ENCODE measurements around the gene NUCB2. TPM values are rescaled to one million over a fixed set of nuclear protein-coding genes. Genes with fewer than 3 reads are reported as not detected.
"Not testable (repeated sequence)": the region's sequence is repeated elsewhere in the genome, so short reads cannot be mapped to it uniquely, and the experiment has no call there.

The NUCB2 gene
- polyA plus RNA-seq: 100 to 1,000 TPM; 157 to 180 (median 169) TPM

GRCh38 chr11:17276236-17277023 is at the start of gene NUCB2:
TSS of gene NUCB2 (plus strand) at chr11:17276739. CDS start at chr11:17295324, 18,585 bp downstream.
- Mint-ChIP-seq H3K27ac (peak within 1 kb of the TSS; percentile 58 to 95 (median 82)), H3K4me1 (peaks cover 33 to 35% of the 10 kb centered on the region in 2 donors), H3K4me3 (peak within 1 kb of the TSS; percentile 75 to 96 (median 83)), H3K9me3 (no peaks in the 10 kb centered on the region), H3K36me3 (peaks cover 0 to 2% (median 2%) of the 10 kb centered on the region in 3 donors), H3K27me3 (ENCODE audit: low read depth in 3 of 3) (peaks cover 4 to 14% (median 11%) of the 10 kb centered on the region in 3 donors)
- DNase-seq: peak; percentile 93 to 94 (median 94)

- H3K36me3 Mint-ChIP-seq: not testable (repeated sequence)
Measured at GRCh38 chr11:17228186-17228925, 48.2 kb upstream of the NUCB2 start.

DNA sequence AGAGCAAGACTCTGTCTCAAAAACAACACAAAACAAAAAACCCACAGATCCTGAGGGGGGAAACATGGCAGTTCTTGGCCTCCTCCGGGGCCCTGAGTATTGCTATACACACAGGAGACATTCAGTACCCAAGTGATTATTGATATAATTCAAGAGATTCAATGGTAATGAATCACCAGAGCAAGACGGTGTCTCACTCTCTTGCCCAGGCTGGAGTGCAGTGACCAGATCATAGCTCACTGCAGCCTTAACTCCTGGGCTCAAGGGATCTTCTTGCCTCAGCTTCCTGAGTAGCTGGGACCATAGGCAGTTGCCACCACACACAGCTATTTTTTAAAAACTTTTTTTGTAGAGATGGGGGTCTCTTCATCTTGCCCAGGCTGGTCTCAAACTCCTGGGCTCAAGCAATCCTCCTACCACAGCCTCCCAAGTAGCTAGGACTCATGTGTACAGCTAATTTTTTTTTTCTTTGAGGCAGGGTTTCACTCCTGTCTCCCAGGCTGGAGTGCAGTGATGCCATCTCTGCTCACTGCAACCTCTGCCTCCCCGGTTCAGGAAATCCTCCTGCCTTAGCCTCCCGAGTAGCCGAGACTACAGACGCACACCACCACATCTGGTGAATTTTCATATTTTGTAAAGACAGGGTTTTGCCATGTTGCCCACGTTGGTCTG is 46.9 kb upstream of the NUCB2 start:
- no peaks in the 10 kb centered on the region for H3K36me3 Mint-ChIP-seq
- peaks cover 0 to 2% (median 1%) of the 10 kb centered on the region in 3 donors for H3K27me3 Mint-ChIP-seq (ENCODE audit: low read depth in 3 of 3)
- peak overlapping the region in 2 of 6 donors; percentile 0 to 38 for H3K27ac Mint-ChIP-seq
- H3K4me1 Mint-ChIP-seq: peaks cover 11 to 21% of the 10 kb centered on the region in 2 donors
- H3K4me3 Mint-ChIP-seq: no peak overlapping the region
- no peak for DNase-seq
- H3K9me3 Mint-ChIP-seq: peaks cover 0 to 1% (median 0%) of the 10 kb centered on the region in 6 donors

More at GRCh38 chr11:17228186-17228925, 48.2 kb upstream of the NUCB2 start:
- H3K9me3 Mint-ChIP-seq; H3K27ac Mint-ChIP-seq; H3K27me3 Mint-ChIP-seq (ENCODE audit: low read depth in 3 of 3); DNase-seq; H3K4me3 Mint-ChIP-seq: not testable (repeated sequence)
- peaks cover 11 to 21% of the 10 kb centered on the region in 2 donors for H3K4me1 Mint-ChIP-seq

DNA sequence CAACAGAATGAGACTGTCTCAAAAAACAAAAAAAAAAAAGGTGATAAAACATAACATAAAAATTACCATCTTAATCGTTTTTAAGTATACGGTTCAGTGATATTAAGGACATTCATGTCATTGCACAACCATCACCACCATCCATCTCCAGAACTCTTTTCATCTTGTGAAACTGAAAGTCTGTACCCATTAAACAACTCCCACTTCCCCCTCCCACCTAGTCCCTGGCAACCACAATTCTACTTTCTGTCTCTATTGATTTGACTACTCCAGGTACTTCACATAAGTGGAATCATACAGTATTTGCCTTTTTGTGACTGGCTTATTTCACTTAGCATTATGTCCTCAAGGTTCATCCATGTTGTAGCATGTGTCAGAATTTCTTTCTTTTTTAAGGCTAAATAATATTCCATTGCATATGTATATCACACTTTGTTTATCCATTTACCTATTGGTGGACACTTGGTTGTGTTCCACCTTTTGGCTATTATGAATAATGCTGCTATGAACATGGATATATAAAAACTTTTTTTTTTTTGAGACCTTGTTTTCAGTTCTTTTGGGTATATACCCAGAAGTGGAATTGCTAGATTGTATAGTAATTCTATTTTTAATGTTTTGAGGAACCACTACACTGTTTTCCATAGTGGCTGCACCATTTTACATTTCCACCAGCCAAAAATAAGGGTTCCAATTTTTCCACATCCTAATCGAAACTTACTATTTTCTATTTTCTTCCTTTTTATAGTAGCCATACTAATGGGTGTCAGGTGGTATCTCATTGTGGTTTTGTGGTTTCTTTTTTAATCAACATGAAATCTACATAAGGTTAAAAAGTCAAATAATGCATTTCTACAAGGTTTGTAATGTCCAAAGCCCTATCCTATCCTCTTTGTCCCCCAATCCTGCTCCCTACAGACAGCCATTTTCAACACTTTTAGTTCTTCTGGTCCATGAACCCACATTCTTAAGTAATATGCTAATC is 45.4 kb upstream of the NUCB2 start:
- Mint-ChIP-seq H3K36me3 (no peaks in the 10 kb centered on the region), H3K9me3 (peaks cover 0 to 1% (median 0%) of the 10 kb centered on the region in 6 donors), H3K4me3 (peak overlapping the region in 3 of 5 donors; percentile 36 to 46 (median 44)), H3K27ac (peak overlapping the region in 1 of 6 donors; percentile 20), H3K4me1 (peaks cover 11 to 21% of the 10 kb centered on the region in 2 donors), H3K27me3 (ENCODE audit: low read depth in 3 of 3) (peaks cover 0 to 2% (median 1%) of the 10 kb centered on the region in 3 donors)
- DNase-seq: peak; percentile 23 to 27 (median 23)

- Mint-ChIP-seq H3K9me3 (peaks cover 0 to 1% (median 0%) of the 10 kb centered on the region in 6 donors), H3K4me1 (peaks cover 11 to 21% of the 10 kb centered on the region in 2 donors), H3K27me3 (ENCODE audit: low read depth in 3 of 3) (peaks cover 0 to 2% (median 0%) of the 10 kb centered on the region in 3 donors), H3K4me3 (no peak overlapping the region), H3K27ac (no peak overlapping the region), H3K36me3 (no peaks in the 10 kb centered on the region)
- DNase-seq: no peak
Measured at GRCh38 chr11:17233101-17233500, 43.4 kb upstream of the NUCB2 start.

- Mint-ChIP-seq H3K27me3 (ENCODE audit: low read depth in 3 of 3) (no peaks in the 10 kb centered on the region), H3K36me3 (no peaks in the 10 kb centered on the region), H3K27ac (no peak overlapping the region), H3K4me3 (no peak overlapping the region), H3K4me1 (peaks cover 3 to 8% of the 10 kb centered on the region in 2 donors), H3K9me3 (no peaks in the 10 kb centered on the region)
- DNase-seq: no peak
Measured at GRCh38 chr11:17238377-17238776, 38.2 kb upstream of the NUCB2 start.

DNA sequence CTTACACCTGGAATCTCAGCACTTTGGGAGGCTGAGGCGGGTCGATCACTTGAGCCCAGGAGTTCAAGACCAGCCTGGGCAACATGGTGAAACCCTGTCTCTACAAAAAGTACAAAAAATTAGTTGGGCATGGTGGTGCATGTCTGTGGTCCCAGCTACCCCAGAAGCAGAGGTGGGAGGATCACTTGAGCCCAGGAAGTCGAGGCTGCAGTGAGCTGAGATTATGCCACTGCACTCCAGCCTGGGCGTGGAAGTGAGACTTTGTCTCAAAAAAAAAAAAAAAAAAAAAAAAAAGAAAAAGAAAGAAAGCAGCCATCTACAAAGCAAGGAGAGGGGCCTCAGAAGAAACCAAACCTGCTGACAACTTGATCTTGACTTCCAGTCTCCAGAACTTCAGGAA is 36.6 kb upstream of the NUCB2 start:
- H3K36me3 Mint-ChIP-seq; H3K27ac Mint-ChIP-seq; H3K9me3 Mint-ChIP-seq; DNase-seq; H3K27me3 Mint-ChIP-seq (ENCODE audit: low read depth in 3 of 3); H3K4me3 Mint-ChIP-seq: not testable (repeated sequence)
- H3K4me1 Mint-ChIP-seq: peaks cover 8 to 17% of the 10 kb centered on the region in 2 donors

DNA sequence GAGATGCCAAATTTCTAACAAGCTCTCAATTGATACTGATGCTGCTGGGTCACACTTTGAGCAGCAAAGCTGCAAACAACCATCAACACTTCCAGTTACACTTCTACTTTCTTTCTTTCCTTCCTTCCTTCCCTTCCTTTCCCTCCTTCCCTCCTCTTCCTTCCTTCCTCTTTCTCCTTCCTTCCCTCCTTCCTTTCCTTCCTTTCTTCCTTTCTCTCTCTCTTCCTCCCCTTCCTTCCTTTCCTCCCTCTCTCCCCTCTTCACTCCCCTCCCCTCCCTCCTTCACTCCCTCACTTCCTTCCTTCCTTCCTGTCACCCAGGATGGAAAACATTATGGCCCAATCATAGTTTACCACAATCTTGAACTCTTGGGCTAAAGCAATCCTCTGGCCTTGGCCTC is 35.8 kb upstream of the NUCB2 start:
- no peak overlapping the region for H3K27ac Mint-ChIP-seq
- DNase-seq: no peak
- peaks cover 8 to 17% of the 10 kb centered on the region in 2 donors for H3K4me1 Mint-ChIP-seq
- H3K27me3 Mint-ChIP-seq (ENCODE audit: low read depth in 3 of 3): no peaks in the 10 kb centered on the region
- no peak overlapping the region for H3K4me3 Mint-ChIP-seq
- no peaks in the 10 kb centered on the region for H3K36me3 Mint-ChIP-seq
- H3K9me3 Mint-ChIP-seq: no peaks in the 10 kb centered on the region

GRCh38 chr11:17242954-17243353 is 33.6 kb upstream of the NUCB2 start:
- peaks cover 8 to 17% of the 10 kb centered on the region in 2 donors for H3K4me1 Mint-ChIP-seq
- not testable (repeated sequence) for H3K4me3 Mint-ChIP-seq; H3K27me3 Mint-ChIP-seq (ENCODE audit: low read depth in 3 of 3); DNase-seq; H3K36me3 Mint-ChIP-seq; H3K9me3 Mint-ChIP-seq; H3K27ac Mint-ChIP-seq

DNA sequence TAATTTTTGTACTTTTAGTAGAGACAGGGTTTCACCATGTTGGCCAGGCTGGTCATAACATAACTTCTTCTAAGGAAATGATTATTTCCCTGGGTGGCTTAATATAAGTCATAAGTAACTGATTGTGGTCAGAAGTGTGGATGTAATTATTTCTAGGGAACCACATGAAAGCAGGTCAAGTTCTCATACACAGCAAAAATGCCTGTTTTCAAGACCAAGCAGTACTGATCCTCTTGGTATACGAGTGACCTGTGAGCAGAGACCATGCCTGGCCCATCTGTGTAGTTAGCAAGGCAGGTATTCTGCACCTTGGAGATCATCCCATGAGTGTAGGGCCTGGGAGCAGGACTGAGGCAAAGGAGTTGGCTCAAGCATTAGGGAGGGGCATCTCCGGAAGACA is 32.5 kb upstream of the NUCB2 start:
- Mint-ChIP-seq H3K4me1 (peaks cover 8 to 17% of the 10 kb centered on the region in 2 donors), H3K27me3 (ENCODE audit: low read depth in 3 of 3) (peaks cover 0 to 3% (median 2%) of the 10 kb centered on the region in 3 donors), H3K36me3 (peaks cover 0 to under 1% (median 0%) of the 10 kb centered on the region in 3 donors), H3K4me3 (peak overlapping the region in 1 of 5 donors; percentile 17), H3K9me3 (no peaks in the 10 kb centered on the region), H3K27ac (no peak overlapping the region)
- DNase-seq: peak in 1 of 3 donors; percentile 5

GRCh38 chr11:17250561-17251350 is 25.8 kb upstream of the NUCB2 start:
- peaks cover 0 to 1% (median 0%) of the 10 kb centered on the region in 6 donors for H3K9me3 Mint-ChIP-seq
- H3K27ac Mint-ChIP-seq: no peak overlapping the region
- H3K4me1 Mint-ChIP-seq: no peaks in the 10 kb centered on the region
- H3K4me3 Mint-ChIP-seq: no peak overlapping the region
- H3K27me3 Mint-ChIP-seq (ENCODE audit: low read depth in 3 of 3): peaks cover 0 to 5% (median 4%) of the 10 kb centered on the region in 3 donors
- DNase-seq: no peak
- H3K36me3 Mint-ChIP-seq: peaks cover 0 to 5% (median 4%) of the 10 kb centered on the region in 3 donors

DNA sequence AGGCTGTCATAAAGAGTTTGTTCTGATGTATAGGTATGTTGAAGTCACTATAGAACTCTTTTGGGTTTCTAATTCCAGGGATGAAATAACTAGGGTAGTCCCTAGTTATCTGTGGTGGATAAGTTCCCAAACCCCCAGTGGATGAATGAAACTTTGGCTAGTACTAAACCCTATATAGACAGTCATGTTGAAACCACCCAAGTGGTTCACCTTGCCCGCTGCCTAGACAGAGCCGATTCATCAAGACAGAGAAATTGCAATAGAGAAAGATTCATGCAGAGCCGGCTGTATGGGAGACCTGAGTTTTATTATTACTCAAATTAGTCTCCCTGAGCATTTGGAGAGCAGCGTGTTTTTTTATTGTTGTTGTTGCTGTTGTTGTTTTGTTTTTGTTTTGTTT is 23.8 kb upstream of the NUCB2 start:
- Mint-ChIP-seq H3K27me3 (ENCODE audit: low read depth in 3 of 3) (peaks cover 0 to 3% (median 1%) of the 10 kb centered on the region in 3 donors), H3K9me3 (peaks cover 0 to 1% (median 0%) of the 10 kb centered on the region in 6 donors), H3K4me1 (no peaks in the 10 kb centered on the region), H3K36me3 (peaks cover 0 to 5% (median 4%) of the 10 kb centered on the region in 3 donors), H3K4me3 (no peak overlapping the region), H3K27ac (no peak overlapping the region)
- DNase-seq: no peak

Data from immature natural killer cell (primary cell).